Spleen (tissue), 11 donors: ENCODE measurements around the gene LY6G6F. TPM values are rescaled to one million over a fixed set of nuclear protein-coding genes. Genes with fewer than 3 reads are reported as not detected.

Experiments
- DNase-seq: peaks from one replicate; pipeline ENCODE4 v3.0.0-alpha.2; 2020
- H3K27ac ChIP-seq, 8 donors: fragments of 200-600 bp; sonication (generic) in 7 of 8; 1 replicate in 4 of 8; 2 replicates in 4 of 8; pipeline versions ENCODE4 v1.5.0 to v1.8.0; 2016 to 2021; ENCODE audit warnings: inconsistent platforms in 4 of 8, mild to moderate bottlenecking in 4 of 8, moderate library complexity in 1 of 8
- H3K27me3 ChIP-seq, 7 donors: fragments of 200-600 bp; sonication (generic) in 6 of 7; replicated peaks in 1 of 7; 1 replicate in 4 of 7; 2 replicates in 3 of 7; pipeline versions ENCODE4 v1.5.0 to v1.8.0; 2016 to 2021; ENCODE audit warnings: inconsistent platforms in 3 of 7, mild to moderate bottlenecking in 1 of 7
- H3K36me3 ChIP-seq, 6 donors: fragments of 200-600 bp; sonication (generic) in 5 of 6; 1 replicate in 4 of 6; 2 replicates in 2 of 6; pipeline versions ENCODE4 v1.5.0 to v1.8.0; 2016 to 2021; ENCODE audit warnings: inconsistent platforms in 2 of 6
- H3K4me1 ChIP-seq, 6 donors: fragments of 200-600 bp; sonication (generic) in 5 of 6; 1 replicate in 3 of 6; 2 replicates in 3 of 6; pipeline versions ENCODE4 v1.5.0 to v1.8.0; 2016 to 2021; ENCODE audit warnings: inconsistent platforms in 3 of 6
- H3K4me3 ChIP-seq, 8 donors: fragments of 200-600 bp; sonication (generic) in 7 of 8; 1 replicate in 4 of 8; 2 replicates in 4 of 8; pipeline versions ENCODE4 v1.5.0 to v1.8.0; 2016 to 2021; ENCODE audit warnings: inconsistent platforms in 4 of 8, mild to moderate bottlenecking in 4 of 8, moderate library complexity in 2 of 8
- H3K9me3 ChIP-seq, 8 donors: fragments of 200-600 bp; sonication (generic) in 7 of 8; 1 replicate in 4 of 8; 2 replicates in 4 of 8; pipeline versions ENCODE4 v1.5.0 to v1.8.0; 2016 to 2021; ENCODE audit warnings: inconsistent platforms in 4 of 8
- POLR2A ChIP-seq, 3 donors: fragments of 450-650 bp; IDR thresholded peaks; one replicate each; pipeline ENCODE4 v1.5.1; 2017; ENCODE audit warnings: antibody characterized with exemption in 3 of 3, mild to moderate bottlenecking in 1 of 3
- POLR2AphosphoS5 ChIP-seq, 3 donors: sonication (generic); formaldehyde crosslinking; IDR thresholded peaks; one replicate each; pipeline ENCODE4 v1.5.1; 2017; ENCODE audit warnings: antibody characterized with exemption in 3 of 3
- WGBS, 5 donors: extraction: QIAGEN DNeasy Blood & Tissue Kit in 3 of 5; methylation state at CpG; one replicate each; pipeline versions ENCODE4 v1.1.5 to v1.1.7; 2013 to 2018; 5-methylcytosine and 5-hydroxymethylcytosine counted together
- intact Hi-C: fragments of 100-400 bp; cut with DNase I; formaldehyde crosslinking; loops from one replicate; pipeline ENCODE4 v1.15.0; 2023; ENCODE audit warnings: low total_unique reads
- polyA plus RNA-seq, 3 donors: library from polyadenylated mRNA; stranded (reverse); fragments of 200-250 nt; gene quantifications; one replicate each; pipeline ENCODE4 v1.2.1, GENCODE V29; 2013
- total RNA-seq, 7 donors: library from RNA; depleted of rRNA in 3 of 7; stranded (reverse); fragments of >200 nt in 3 of 7; fragmentation: NEBNext Ultra II Directional in 4 of 7; extraction: Animal tissue kit (Norgen Biotek cat#: 25700) in 4 of 7; gene quantifications; one replicate each; pipeline versions ENCODE4 v1.1.0 to v1.2.1, GENCODE V29; 2016 to 2021
- TF ChIP-seq, protein P1 (sequence below), 11 experiments: fragments of 200-600 bp in 7 of 11; fragments of 450-650 bp in 4 of 11; sonication (generic) in 4 of 11; IDR thresholded peaks in 8 of 11; conservative IDR thresholded peaks in 3 of 11; 1 replicate in 7 of 11; 2 replicates in 4 of 11; pipeline versions ENCODE4 v1.4.0 to v1.8.0; 2016 to 2021; ENCODE audit warnings: antibody characterized with exemption in 11 of 11, inconsistent platforms in 4 of 11, mild to moderate bottlenecking in 1 of 11
- donor health status: healthy with polysubstance abuse.
- donor health status: DM: no; HTN: no; CAD: no; lungs with moderate emphysema.
- donor health status: DM: no; HTN: no; CAD: no.
- donor health status: Bipolar disorder and iron deficiency.
- donor health status: healthy.
- donor health status: DM: no; HTN: no; CAD: no.
- donor health status: DM: yes; HTN: yes; CAD: no.

The LY6G6F gene
- total and polyA plus RNA-seq, 10 donors: 0.11 to 4.9 (median 1.7) TPM

- intact Hi-C loops: loop anchor here (10.0 kb wide), 2 partner anchors 57 to 87 kb away; partner anchors contain the start of genes HSPA1B and VARS1
- no peaks in the 10 kb centered on the region for H3K9me3 ChIP-seq
- peaks cover 44 to 77% (median 69%) of the 10 kb centered on the region in 6 donors for H3K4me1 ChIP-seq
- 8 to 20% (median 15%) methylated on average over 7 of the region's 7 CpGs for WGBS, 5 donors
- H3K36me3 ChIP-seq: peaks cover 0 to 30% (median 17%) of the 10 kb centered on the region in 6 donors
- no peaks in the 10 kb centered on the region for H3K27me3 ChIP-seq
- TF ChIP-seq POLR2A (IDR thresholded peaks at IDR 0.05): no peak
- no peak for TF ChIP-seq POLR2AphosphoS5 (IDR thresholded peaks at IDR 0.05)
- TF ChIP-seq, protein P1, sequence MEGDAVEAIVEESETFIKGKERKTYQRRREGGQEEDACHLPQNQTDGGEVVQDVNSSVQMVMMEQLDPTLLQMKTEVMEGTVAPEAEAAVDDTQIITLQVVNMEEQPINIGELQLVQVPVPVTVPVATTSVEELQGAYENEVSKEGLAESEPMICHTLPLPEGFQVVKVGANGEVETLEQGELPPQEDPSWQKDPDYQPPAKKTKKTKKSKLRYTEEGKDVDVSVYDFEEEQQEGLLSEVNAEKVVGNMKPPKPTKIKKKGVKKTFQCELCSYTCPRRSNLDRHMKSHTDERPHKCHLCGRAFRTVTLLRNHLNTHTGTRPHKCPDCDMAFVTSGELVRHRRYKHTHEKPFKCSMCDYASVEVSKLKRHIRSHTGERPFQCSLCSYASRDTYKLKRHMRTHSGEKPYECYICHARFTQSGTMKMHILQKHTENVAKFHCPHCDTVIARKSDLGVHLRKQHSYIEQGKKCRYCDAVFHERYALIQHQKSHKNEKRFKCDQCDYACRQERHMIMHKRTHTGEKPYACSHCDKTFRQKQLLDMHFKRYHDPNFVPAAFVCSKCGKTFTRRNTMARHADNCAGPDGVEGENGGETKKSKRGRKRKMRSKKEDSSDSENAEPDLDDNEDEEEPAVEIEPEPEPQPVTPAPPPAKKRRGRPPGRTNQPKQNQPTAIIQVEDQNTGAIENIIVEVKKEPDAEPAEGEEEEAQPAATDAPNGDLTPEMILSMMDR (IDR thresholded peaks at IDR 0.05 in 8 of 11, conservative IDR thresholded peaks at IDR 0.05 in 3 of 11): no peak
- peak overlapping the region in 7 of 8 donors; percentile 9 to 95 (median 86) for H3K4me3 ChIP-seq
- peak overlapping the region; percentile 82 to 99 (median 96) for H3K27ac ChIP-seq
- DNase-seq: no peak
Observed at GRCh38 chr6:31737315-31737990, 30.8 kb downstream of the LY6G6F start.

- no peaks in the 10 kb centered on the region for H3K27me3 ChIP-seq
- peak overlapping the region in 7 of 8 donors; percentile 9 to 95 (median 82) for H3K4me3 ChIP-seq
- WGBS, 5 donors: 3 to 6% (median 4%) methylated on average over 6 of the region's 6 CpGs
- TF ChIP-seq, protein P1 (IDR thresholded peaks at IDR 0.05 in 8 of 11, conservative IDR thresholded peaks at IDR 0.05 in 3 of 11): peak in 5 of 11 experiments; percentile 9 to 35 (median 23)
- TF ChIP-seq POLR2AphosphoS5 (IDR thresholded peaks at IDR 0.05) (peak in 2 of 3 donors; percentile 18 to 92), POLR2A (IDR thresholded peaks at IDR 0.05) (peak in 1 of 3 donors; percentile 28)
- H3K27ac ChIP-seq: peak overlapping the region; percentile 82 to 99 (median 96)
- peaks cover 0 to 22% (median 8%) of the 10 kb centered on the region in 6 donors for H3K36me3 ChIP-seq
- peak; percentile 90 for DNase-seq
- no peaks in the 10 kb centered on the region for H3K9me3 ChIP-seq
- peaks cover 40 to 69% (median 61%) of the 10 kb centered on the region in 6 donors for H3K4me1 ChIP-seq
- intact Hi-C loops: loop anchor here (10.0 kb wide), 2 partner anchors 57 to 87 kb away; partner anchors contain the start of genes HSPA1B and VARS1
Observed at GRCh38 chr6:31737991-31738979, 31.6 kb downstream of the LY6G6F start.

DNA sequence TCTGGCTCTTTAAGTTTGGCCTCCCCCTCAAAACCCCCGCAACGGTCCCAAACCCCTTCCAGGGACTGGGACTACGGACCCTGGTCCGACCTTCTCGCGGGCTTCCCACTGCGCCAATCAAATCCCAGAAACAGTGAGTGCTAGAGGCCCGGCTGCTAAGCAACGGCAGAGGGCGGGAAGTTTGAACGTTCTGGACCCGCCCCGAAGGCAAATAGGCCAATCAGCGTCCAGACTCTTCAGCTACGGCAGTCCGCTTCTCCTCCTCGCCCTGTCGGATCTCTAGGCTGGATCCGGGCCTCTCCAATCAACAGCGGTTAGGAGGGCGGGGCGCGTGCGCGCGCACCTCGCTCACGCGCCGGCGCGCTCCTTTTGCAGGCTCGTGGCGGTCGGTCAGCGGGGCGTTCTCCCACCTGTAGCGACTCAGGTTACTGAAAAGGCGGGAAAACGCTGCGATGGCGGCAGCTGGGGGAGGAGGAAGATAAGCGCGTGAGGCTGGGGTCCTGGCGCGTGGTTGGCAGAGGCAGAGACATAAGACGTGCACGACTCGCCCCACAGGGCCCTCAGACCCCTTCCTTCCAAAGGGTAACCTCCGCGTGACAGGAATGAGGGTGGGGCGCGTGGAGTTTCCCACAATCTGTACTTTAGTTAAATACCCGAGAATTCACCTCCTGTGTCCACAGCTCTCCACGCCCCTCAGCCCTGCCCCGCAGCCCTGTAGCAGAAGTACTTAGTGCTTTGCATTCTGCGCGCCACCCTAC lies 33.2 kb downstream of the LY6G6F start, which contains the start of gene MSH5:
Gene MSH5, plus strand, starts transcription at position 367 of the 758 bp plus-strand sequence. CDS start 462 bp downstream, outside the sequence.
- intact Hi-C loops: loop anchor here (10.0 kb wide), 2 partner anchors 55 to 85 kb away; partner anchors contain the start of genes HSPA1B and VARS1

More for the DNA sequence above, 33.2 kb downstream of the LY6G6F start, which contains the start of gene MSH5:
- Histone ChIP-seq H3K4me1 (peaks cover 26 to 54% (median 47%) of the 10 kb centered on the region in 6 donors), H3K9me3 (no peaks in the 10 kb centered on the region), H3K4me3 (peak within 1 kb of the TSS; percentile 74 to 95 (median 86)), H3K36me3 (peaks cover 0 to 15% (median 0%) of the 10 kb centered on the region in 6 donors), H3K27me3 (no peaks in the 10 kb centered on the region), H3K27ac (peak within 1 kb of the TSS; percentile 70 to 99 (median 96))
- TF ChIP-seq, protein P1 (IDR thresholded peaks at IDR 0.05 in 8 of 11, conservative IDR thresholded peaks at IDR 0.05 in 3 of 11): no peak
- peak; percentile 82 to 92 (median 90) for TF ChIP-seq POLR2AphosphoS5 (IDR thresholded peaks at IDR 0.05)
- 0 to 1% (median 1%) methylated on average over 38 to 58 of the region's 58 CpGs for WGBS, 5 donors
- DNase-seq: peak; percentile 98
